ENCODE data around the gene SEPTIN1. TPM values are rescaled to one million over a fixed set of nuclear protein-coding genes. Genes with fewer than 3 reads are reported as not detected.
A peak's percentile ranks its signal among the peaks of the same experiment; 100 is the strongest.

Gene SEPTIN1
- polyA plus RNA-seq, 1 experiment, result not detected

DNA sequence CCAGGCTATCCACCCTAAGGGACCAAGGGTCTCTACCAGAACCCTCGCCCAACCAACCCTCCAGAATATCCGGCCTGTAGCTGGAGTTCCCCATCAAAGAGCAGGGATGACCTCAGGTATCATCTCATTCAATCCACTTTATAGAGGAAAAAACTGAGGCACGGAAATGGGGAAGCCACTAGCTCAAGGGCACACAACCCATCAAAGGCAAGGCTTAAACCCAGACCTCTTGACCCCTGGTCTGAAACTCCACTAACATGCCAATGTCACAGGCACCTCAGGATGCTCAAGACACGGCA is 13.6 kb downstream of the SEPTIN1 start:
- POLR2A ChIA-PET, result interaction anchor here (0.8 to 1.8 kb wide), 2 partner anchors 10 to 33 kb away, joined by 3 to 4 read pairs; no protein-coding TSS in a partner anchor
- Histone ChIP-seq H3K27me3 (ENCODE audit: control insufficient read depth, insufficient read depth, low read length) (no peaks in the 10 kb centered on the region), H3K27ac (ENCODE audit: low read depth, low read length) (peak overlapping the region; percentile 65), H3K9me3 (ENCODE audit: control insufficient read depth, insufficient read depth, low read length) (no peaks in the 10 kb centered on the region; the same call in 1 of the 2 replicates), H3K4me3 (ENCODE audit: low read depth, low read length) (peak overlapping the region; percentile 85)
- TF ChIP-seq, protein P1, sequence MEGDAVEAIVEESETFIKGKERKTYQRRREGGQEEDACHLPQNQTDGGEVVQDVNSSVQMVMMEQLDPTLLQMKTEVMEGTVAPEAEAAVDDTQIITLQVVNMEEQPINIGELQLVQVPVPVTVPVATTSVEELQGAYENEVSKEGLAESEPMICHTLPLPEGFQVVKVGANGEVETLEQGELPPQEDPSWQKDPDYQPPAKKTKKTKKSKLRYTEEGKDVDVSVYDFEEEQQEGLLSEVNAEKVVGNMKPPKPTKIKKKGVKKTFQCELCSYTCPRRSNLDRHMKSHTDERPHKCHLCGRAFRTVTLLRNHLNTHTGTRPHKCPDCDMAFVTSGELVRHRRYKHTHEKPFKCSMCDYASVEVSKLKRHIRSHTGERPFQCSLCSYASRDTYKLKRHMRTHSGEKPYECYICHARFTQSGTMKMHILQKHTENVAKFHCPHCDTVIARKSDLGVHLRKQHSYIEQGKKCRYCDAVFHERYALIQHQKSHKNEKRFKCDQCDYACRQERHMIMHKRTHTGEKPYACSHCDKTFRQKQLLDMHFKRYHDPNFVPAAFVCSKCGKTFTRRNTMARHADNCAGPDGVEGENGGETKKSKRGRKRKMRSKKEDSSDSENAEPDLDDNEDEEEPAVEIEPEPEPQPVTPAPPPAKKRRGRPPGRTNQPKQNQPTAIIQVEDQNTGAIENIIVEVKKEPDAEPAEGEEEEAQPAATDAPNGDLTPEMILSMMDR (IDR thresholded peaks at IDR 0.05; ENCODE audit: low read depth, low read length), result no peak
- DNase-seq (ENCODE audit: low read depth, low spot score), result no peak
- CTCF ChIA-PET, result interaction anchor here (1.0 kb wide), 1 partner anchor 277 kb away, joined by 3 read pairs; the partner anchor contains the start of gene TBX6

GRCh38 chr16:30368122-30368791 is 14.1 kb downstream of the SEPTIN1 start:
- no peak for DNase-seq (ENCODE audit: low read depth, low spot score)
- Histone ChIP-seq H3K9me3 (ENCODE audit: control insufficient read depth, insufficient read depth, low read length) (no peaks in the 10 kb centered on the region; the same call in 1 of the 2 replicates), H3K4me3 (ENCODE audit: low read depth, low read length) (peak overlapping the region; percentile 85), H3K27ac (ENCODE audit: low read depth, low read length) (peak overlapping the region; percentile 65), H3K27me3 (ENCODE audit: control insufficient read depth, insufficient read depth, low read length) (no peaks in the 10 kb centered on the region)
- TF ChIP-seq, protein P1 (IDR thresholded peaks at IDR 0.05; ENCODE audit: low read depth, low read length), result no peak
- CTCF ChIA-PET, result interaction anchor here (1.0 to 1.1 kb wide), 2 partner anchors 42 to 277 kb away, joined by 3 to 4 read pairs; partner anchors contain the start of gene TBX6
- POLR2A ChIA-PET, result interaction anchor here (1.8 kb wide), 1 partner anchor 10 kb away, joined by 4 read pairs; no protein-coding TSS in a partner anchor

DNA sequence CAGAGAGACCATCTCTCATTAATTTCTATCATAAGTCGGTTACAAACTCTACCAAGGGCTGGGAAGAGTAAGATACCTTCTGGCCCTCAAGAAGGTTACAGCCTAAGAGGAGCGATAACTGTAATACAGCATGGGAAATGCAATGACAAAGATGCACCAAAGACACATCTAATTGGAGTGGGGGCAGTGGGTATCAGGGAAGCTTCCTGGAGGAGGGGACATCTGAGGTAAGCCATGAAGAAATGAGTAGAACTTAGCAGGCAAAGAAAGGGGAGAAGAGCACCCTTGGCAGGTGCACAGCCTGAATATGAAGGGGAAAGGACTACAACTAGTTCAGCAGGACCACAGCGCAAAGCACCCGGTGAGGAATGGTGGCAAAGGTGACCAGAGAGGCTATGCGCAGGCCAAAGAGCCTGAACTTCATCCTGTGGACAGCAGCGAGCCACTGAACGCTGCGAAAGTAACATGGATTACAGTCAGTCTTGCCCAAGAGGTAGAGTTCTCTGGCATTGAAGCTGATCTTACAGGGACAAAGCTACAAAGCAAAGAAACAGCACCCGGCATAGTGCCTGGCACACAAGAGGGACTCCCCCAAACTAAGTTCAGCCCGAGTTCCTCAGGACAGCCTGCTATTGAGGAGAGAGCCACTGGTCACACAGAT is 14.9 kb downstream of the SEPTIN1 start:
- DNase-seq (ENCODE audit: low read depth, low spot score), result no peak
- CTCF ChIA-PET, result interaction anchor here (1.1 kb wide), 1 partner anchor 42 kb away, joined by 4 read pairs; no protein-coding TSS in a partner anchor
- H3K4me3 ChIP-seq (ENCODE audit: low read depth, low read length), result peak overlapping the region; percentile 85
- POLR2A ChIA-PET, result no interaction called here
- no peaks in the 10 kb centered on the region for H3K27me3 ChIP-seq (ENCODE audit: control insufficient read depth, insufficient read depth, low read length)
- no peak overlapping the region for H3K27ac ChIP-seq (ENCODE audit: low read depth, low read length)
- H3K9me3 ChIP-seq (ENCODE audit: control insufficient read depth, insufficient read depth, low read length), result no peaks in the 10 kb centered on the region; the same call in 1 of the 2 replicates
- TF ChIP-seq, protein P1 (IDR thresholded peaks at IDR 0.05; ENCODE audit: low read depth, low read length), result no peak

- Histone ChIP-seq H3K9me3 (ENCODE audit: control insufficient read depth, insufficient read depth, low read length) (no peaks in the 10 kb centered on the region; the same call in 1 of the 2 replicates), H3K27ac (ENCODE audit: low read depth, low read length) (no peak overlapping the region), H3K4me3 (ENCODE audit: low read depth, low read length) (no peak overlapping the region), H3K27me3 (ENCODE audit: control insufficient read depth, insufficient read depth, low read length) (no peaks in the 10 kb centered on the region)
- TF ChIP-seq, protein P1 (IDR thresholded peaks at IDR 0.05; ENCODE audit: low read depth, low read length), result no peak
- ChIA-PET CTCF (no interaction called here), POLR2A (no interaction called here)
- DNase-seq (ENCODE audit: low read depth, low spot score), result no peak
Measured at GRCh38 chr16:30366511-30366910, 15.8 kb downstream of the SEPTIN1 start.

DNA sequence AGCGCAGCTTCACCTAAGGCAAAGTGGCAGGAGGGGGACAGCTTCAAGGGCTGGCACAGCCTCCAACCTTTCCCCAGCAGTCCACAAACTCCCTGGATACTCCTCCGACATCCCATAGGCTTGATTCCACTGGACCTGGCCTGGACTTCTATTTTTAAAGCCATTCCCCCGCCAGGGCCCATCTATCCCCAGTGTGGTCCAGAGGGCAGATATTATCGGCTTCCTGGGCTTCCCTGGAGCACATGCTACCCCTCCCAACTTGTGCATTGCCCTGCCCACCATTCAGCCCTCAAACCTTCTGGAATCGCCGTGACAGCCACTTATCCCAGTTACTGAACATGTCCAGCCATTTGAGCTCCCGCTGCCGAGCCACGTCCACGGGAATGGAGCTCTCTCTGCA is 17.2 kb downstream of the SEPTIN1 start:
- TF ChIP-seq, protein P1 (IDR thresholded peaks at IDR 0.05; ENCODE audit: low read depth, low read length), result no peak
- no peak overlapping the region for H3K4me3 ChIP-seq (ENCODE audit: low read depth, low read length)
- no peaks in the 10 kb centered on the region for H3K27me3 ChIP-seq (ENCODE audit: control insufficient read depth, insufficient read depth, low read length)
- H3K9me3 ChIP-seq (ENCODE audit: control insufficient read depth, insufficient read depth, low read length), result no peaks in the 10 kb centered on the region; the same call in 1 of the 2 replicates
- DNase-seq (ENCODE audit: low read depth, low spot score), result no peak
- CTCF ChIA-PET, result no interaction called here
- H3K27ac ChIP-seq (ENCODE audit: low read depth, low read length), result no peak overlapping the region
- POLR2A ChIA-PET, result no interaction called here

Measured in AG04450 (cell line).